ENCODE results near the gene KLHL10. TPM values are rescaled to one million over a fixed set of nuclear protein-coding genes. Genes with fewer than 3 reads are reported as not detected.

The KLHL10 gene
- total and polyA plus RNA-seq, 9 of the 15 experiments (the other 6 are each of a cell fraction or from before 2014, with no cell fraction given): 0.06 to 0.56 (median 0.12) TPM; not detected in 5

DNA sequence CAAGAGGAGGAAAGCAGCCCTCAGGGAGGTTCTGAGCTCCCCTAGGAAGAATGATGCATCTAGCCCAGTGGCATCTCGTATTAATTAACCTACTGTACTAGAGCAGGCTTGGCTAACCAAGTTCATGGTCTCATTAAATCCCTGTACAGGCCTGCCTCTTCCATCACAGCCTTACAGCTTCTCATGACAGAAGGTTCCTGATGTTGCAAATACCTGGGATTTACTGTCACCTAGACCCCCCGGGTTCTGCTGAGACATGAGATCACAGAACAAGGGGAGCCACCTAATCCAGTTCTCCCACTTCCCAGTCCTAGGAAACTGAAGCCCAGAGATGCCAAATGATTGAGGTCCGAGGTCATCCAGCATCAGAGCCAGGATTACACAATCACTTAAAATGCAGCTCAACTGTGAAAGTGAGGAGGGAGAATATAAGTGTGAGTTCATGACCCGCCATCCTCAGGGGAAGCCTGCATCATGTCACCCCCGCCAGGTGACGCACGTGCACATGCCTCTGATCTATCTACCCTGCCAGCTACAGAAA lies 57.2 kb downstream of the KLHL10 start (continued):
- TF ChIP-seq, protein P1, sequence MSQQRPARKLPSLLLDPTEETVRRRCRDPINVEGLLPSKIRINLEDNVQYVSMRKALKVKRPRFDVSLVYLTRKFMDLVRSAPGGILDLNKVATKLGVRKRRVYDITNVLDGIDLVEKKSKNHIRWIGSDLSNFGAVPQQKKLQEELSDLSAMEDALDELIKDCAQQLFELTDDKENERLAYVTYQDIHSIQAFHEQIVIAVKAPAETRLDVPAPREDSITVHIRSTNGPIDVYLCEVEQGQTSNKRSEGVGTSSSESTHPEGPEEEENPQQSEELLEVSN (IDR thresholded peaks at IDR 0.05; ENCODE audit: borderline replicate concordance in 1 of 2, extremely low read depth in 1 of 2, insufficient read depth in 1 of 2, insufficient read length in 1 of 2, low read depth in 1 of 2, low read length in 1 of 2, poor library complexity in 1 of 2, severe bottlenecking in 1 of 2): no peak
- no peak for TF ChIP-seq MCM7 (IDR thresholded peaks at IDR 0.05)

DNA sequence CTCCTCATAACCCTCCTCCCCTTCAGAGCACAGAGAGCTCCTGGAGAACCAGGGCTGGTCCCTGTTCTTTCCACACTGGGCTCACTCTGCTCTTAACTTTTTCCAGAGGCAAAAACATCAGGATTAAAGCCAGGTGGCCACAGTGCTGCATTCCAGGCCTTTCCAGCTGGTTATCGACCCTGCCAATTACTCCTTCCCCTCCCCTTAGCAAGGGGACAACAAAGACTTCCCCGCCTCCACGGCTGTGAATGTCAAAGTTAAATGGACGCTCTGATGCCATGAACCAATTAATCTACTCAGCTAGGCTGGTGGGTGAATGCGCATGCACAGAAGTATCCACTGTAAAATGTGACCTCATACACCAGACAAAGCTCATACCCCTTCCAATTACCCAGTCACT lies 58.0 kb downstream of the KLHL10 start:
- BruUV-seq (replicated peaks): no TSS peak
- Histone ChIP-seq H3K27ac (ENCODE audit: extremely low read depth, low read depth, low read length) (no peak overlapping the region), H3K4me3 (no peak overlapping the region), H3K27me3 (ENCODE audit: control insufficient read depth in 2 of 2, insufficient read depth in 2 of 2, low read length in 2 of 2) (no peaks in the 10 kb centered on the region), H3K4me2 (ENCODE audit: insufficient read depth, low read length) (no peak overlapping the region), H3K9me1 (ENCODE audit: control insufficient read depth, insufficient read depth, low read length) (no peaks in the 10 kb centered on the region), H3K9ac (ENCODE audit: insufficient read depth in 1 of 2, low read depth in 2 of 2, low read length in 2 of 2) (no peak overlapping the region), H3K79me2 (ENCODE audit: control insufficient read depth, insufficient read depth, low read length) (no peaks in the 10 kb centered on the region), H3K36me3 (ENCODE audit: control insufficient read depth, insufficient read depth, low read length) (peaks cover 96% of the 10 kb centered on the region; the same call in 2 of the 3 replicates), H3K4me1 (replicated peaks in 1 of 2; ENCODE audit: control insufficient read depth in 2 of 2, insufficient read depth in 2 of 2, low read length in 2 of 2) (no peaks in the 10 kb centered on the region), H3K9me3 (replicated peaks; ENCODE audit: control insufficient read depth, insufficient read depth, low read depth, low read length) (no peaks in the 10 kb centered on the region), H2AFZ (ENCODE audit: low read depth, low read length) (no peak overlapping the region), H4K20me1 (replicated peaks; ENCODE audit: control insufficient read depth, insufficient read depth, low read length) (no peaks in the 10 kb centered on the region)
- in situ Hi-C loops (cut with MboI): loop anchor here (5.0 kb wide), 1 partner anchor 158 kb away; no protein-coding TSS in a partner anchor
- no peak for TF ChIP-seq XRCC4 (IDR thresholded peaks at IDR 0.05; ENCODE audit: extremely low read depth, insufficient read depth, insufficient read length)
- TF ChIP-seq RBM39 (optimal IDR thresholded peaks at IDR 0.05; ENCODE audit: low read depth, low read length): no peak
- TF ChIP-seq MTA2 (IDR thresholded peaks at IDR 0.05; ENCODE audit: low read depth): no peak
- WGBS (ENCODE audit: insufficient coverage, low coverage, missing lambda C conversion rate): 90% methylated on average over 5 of the region's 5 CpGs
- CTCF ChIA-PET (ENCODE audit: low intra/inter-chr PET ratio): no interaction called here
- intact Hi-C loops (cut with micrococcal nuclease): no loop called here
- DNase-seq (ENCODE audit: extremely low read depth in 1 of 4, low spot score in 3 of 4) (no peak), FAIRE-seq (no peak), ATAC-seq (no peak)
- POLR2A ChIA-PET: interaction anchor here (0.6 to 1.6 kb wide), 2 partner anchors 19 to 208 kb away, joined by 3 read pairs; no protein-coding TSS in a partner anchor

All from K562 (cell line).